ENCODE results near the gene GAB3.

GAB3 gene

DNA sequence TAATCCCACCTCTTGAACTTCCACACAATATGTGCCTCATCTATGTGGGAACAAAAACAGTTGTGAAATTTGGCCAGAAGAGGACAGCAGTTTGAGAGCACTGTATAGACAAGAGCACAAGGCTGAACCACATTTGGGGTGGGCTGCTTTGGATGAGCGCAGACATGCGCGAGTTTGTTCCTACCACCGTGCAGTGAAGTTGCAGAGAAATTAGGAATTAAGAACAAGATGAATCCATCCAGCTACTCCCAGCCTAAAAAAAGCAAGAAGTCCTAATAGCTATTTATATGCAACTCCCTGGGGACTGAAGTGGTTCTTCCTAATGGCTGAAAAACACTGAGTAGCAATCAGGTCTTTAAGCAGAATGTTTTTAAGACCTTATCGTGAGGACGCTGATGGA lies 1.0 kb downstream of the GAB3 start:
- no peak for DNase-seq

DNA sequence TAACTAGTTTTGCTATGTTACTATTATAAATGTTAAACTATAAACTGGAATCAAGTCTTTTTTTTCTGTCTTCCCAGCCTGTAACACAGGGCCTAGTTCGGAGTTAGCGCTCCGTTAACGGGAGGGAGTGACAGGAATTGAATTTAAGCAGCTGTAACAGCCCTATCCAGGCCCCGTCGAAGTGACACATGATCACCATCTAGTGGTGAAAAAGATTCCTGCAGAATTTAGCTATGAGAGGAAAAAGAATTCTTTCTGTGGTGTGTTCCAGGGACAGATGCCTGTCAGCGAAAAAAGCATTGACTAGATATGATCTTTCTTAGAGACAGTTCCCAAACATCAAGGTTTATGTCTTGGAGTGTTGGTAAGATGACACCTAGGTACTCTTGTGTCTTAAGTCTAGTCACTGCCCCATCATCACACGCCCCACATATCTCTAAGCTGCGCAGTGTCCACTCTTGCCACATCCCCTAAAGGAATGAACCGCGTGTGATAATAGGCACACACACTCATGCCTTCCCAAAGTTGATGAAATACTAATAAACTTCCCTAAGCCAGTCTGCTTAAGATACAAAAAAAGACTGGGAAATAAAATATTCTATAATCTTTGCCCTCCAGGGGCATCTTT lies 2.1 kb downstream of the GAB3 start:
- peak; percentile 49 for DNase-seq

DNA sequence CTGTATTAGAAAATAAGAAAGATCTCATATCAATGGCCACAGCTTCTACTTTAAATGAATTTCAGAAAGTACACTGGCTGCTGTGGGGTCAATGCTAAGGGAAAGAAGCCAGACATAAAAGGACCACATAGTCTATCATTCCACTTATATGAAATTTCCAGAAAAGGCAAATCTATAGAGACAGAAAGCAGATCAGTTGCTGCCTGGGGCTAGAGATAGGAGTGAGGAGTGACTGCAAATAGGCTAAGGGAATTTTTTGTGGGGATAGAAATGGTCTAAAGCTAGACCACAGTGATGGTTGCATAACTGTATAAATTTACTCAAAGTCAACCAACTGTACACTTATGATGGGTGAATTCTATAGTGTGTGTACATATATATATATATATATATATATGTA lies 8.3 kb downstream of the GAB3 start:
- DNase-seq = no peak

DNA sequence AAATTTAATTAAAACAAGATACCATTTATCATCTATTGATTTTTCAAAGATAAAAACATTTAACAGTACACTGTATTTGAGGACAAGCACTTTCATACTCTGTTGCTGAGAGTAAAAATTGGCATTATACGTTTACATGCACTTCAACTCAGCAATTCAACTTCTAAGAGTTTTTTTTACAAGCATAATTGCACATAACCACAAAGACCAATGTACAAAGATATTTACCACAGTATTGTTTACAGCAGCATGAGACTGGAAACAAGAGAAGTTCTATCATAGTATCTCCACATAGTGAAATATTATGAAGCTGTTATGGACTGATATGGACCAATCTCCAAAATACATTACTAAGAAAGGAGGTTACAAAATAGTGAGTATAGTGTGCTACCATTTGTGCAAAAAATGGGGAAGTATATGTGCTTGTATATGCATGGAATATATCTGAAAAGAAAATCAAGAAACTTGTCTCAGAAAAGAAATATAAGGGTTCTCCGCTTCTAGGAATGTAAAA lies 10.9 kb downstream of the GAB3 start:
- DNase-seq = no peak

DNA sequence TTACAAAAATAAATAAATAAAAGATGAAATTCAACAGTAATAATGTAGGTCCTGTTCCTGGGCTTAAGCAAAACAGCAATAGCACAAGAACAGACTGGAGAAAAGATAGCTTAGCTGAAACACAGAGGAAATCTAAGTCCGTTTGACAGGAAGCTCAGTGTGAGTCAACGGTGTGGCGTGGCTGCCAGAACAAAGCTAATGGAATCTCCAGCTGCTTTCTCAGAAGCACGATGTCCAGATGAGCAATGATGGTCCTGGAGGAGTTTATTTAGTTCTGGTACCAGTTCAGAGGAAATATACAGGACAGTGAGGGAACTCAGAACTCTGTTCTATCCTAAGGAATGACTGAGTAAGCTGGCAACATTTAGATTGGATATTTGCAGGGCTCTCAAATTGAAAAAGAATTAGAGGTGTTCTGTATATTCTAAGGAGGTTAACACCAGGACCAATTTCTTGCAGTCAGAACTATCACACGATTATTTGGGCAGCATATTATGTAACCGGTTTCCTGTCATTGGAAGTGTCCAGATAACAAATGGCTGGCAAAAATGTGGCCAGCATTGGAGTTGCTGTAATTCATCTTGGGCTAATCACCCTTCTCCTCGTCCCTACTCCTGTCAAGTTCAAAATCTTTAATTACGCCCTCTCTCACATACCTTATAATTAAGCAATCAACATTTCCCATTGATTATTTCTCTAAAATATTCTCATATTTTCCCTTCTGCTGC lies 12.7 kb downstream of the GAB3 start:
- no peak for DNase-seq

DNA sequence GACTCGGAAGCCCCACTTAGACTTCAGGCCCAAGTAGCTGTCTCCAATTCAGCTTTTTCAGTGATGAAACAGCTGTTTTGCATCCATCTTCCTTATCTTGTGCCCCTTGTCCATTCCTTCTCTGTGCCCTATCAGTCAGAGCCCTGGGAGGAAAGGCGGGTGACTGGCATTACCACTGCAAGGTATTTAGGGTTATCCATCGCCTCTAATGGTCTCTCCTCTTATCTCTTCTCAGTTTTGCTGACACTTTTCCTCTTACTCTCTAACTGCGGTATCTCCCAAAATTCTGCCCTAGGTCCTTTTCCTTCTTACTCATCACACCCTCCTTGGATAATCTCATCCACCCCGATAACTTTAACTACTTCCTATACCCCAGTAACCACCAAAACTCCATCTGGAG lies 13.7 kb downstream of the GAB3 start:
- DNase-seq = no peak

DNA sequence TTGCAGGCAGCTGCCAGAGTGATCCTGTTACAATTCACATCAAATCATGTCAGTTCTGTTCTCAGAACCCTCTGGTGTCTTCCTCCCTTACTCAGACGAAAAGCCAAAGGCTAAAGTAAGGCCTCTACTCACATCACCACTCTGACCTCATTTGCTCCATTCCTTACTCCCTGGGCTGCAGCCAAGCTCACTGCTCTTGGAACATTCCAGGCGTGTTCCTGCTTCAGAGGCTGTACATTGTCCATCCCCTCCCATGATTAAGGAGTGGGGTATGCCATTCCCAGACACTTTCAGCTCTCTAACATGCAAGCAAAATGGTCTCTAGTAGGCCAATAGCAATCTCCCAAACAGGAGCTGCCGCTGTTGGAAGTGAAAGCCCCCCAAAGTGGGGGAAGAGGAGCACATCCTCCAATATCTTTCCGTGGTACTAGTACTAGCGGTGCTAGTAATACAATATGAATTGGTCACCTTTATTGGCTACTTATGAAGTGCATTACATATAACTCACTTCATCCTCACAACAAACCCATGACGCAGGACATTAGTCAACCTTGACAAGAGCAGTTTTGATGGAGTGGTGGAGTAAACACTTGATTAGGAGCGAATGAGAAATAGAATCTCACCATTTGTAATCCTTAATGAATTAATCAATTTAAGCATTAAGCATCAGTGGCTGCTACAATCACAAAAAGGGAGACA lies 15.0 kb downstream of the GAB3 start:
- no peak for DNase-seq

DNA sequence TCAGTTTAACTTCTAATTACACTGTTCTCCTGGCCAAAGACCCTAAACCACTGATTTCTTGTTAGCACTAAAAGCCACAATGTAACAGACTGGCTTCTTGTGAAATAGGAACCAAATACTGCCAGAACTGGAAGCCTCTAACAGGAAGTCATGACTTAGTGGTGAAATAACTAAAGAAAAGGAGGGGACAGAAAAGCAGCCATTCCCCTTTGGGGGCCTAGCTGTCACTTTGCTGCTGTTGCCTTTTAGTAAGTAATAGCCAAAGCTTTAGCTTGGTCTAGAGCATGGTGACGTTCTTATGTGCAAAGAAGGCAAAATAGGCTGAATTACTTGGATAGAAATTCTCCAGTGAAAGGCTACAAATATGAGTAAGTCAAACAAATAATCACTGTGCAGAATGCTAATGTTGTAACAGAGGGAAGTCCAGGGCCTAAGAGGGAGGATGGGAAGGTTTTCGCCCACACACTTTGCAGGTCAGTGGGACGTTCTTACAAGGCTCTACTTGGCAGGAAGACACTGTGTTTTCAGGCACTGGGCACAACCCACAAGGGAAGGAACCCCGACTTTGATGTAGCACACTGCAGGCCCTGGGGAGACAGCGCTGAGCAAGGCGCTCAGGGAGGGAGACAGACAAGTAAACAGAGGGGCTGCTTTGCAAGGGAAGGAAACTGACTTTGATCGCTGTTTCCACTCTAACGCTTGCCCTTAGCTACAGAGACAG lies 16.7 kb downstream of the GAB3 start:
- DNase-seq = no peak

DNA sequence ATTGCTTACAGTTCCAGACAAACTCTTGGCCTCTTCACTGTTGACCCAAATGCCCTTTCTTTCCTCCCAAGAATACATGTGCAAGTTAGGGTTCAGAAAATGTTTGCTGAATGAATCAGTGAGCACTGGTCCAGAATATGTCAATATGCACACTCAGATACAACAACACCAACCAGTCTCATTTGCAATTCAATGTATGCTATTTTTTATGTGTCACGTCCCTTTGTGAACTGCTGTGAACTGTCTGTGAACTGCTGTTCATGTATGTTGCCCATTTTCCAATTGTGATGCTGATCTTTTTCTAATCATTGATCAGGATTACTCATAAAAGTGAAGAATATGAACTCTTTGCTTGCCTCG lies 17.8 kb downstream of the GAB3 start:
- no peak for DNase-seq

DNA sequence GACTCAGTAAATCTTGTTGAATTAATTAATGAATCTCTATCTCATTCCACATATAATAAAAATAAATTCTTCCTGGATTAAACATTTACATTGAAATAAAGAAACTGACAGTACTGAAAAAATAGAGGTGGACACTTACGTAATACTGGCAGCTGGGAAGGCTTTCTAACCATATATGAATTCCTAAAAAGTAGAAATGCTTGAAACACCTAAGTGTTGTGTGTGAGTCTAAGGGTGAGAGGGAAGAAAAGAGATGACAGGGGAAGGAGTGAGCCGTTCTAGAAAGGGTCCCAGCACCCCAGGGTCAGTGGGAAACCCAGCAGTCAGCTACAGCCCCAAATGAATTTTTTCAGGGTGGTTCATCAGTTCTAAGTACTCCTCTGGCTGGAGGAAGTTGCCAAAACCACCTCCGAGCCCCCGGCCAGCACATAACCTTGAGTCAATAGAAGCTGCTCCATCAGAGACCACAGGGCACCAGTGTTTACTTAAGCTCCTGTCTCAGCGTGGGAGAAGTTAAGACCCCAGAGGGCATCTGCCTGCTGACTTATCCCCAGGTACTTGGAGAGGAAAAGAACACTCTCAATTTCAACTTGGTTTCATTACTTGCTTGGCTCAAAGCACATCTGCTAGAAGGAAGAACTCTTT lies 18.3 kb downstream of the GAB3 start:
- DNase-seq = no peak

DNA sequence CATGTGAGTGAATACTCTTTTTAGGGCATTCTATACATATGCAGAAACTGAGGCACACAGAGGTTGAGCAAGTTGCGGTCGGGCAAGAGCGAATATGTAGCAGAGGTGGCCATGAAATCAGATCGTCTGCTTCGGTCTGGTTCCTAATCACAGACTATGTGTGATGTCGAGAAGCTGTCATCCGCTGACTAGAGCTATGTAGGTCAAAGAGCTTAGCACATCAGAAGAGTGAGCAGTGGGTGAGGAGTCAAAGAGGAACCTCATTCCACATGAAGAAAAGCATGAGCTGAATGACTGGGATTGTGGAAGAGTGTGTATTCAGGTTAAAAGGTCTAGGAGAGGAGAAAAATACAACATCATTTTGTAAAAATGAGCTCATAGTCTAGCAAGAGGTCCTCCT lies 19.0 kb downstream of the GAB3 start:
- DNase-seq = no peak

DNA sequence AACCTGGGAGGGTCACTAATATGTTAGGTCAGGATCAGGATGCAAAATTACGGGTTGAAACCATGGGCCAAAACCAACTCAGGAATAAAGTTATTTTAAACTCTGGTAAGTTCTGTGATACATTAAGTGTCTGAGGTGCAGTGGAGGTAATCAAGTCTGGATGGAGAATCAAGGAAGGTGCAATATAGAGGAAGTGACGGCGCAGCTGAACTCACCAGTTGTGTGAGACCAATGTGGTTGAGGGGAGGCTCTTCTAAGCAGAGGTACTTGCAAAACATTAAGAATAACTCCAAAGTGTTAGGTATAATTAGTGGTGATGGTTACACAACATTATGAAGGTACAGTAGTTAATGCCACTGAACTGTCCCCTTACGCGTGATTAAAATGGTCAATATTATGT lies 19.7 kb downstream of the GAB3 start:
- DNase-seq = no peak

DNA sequence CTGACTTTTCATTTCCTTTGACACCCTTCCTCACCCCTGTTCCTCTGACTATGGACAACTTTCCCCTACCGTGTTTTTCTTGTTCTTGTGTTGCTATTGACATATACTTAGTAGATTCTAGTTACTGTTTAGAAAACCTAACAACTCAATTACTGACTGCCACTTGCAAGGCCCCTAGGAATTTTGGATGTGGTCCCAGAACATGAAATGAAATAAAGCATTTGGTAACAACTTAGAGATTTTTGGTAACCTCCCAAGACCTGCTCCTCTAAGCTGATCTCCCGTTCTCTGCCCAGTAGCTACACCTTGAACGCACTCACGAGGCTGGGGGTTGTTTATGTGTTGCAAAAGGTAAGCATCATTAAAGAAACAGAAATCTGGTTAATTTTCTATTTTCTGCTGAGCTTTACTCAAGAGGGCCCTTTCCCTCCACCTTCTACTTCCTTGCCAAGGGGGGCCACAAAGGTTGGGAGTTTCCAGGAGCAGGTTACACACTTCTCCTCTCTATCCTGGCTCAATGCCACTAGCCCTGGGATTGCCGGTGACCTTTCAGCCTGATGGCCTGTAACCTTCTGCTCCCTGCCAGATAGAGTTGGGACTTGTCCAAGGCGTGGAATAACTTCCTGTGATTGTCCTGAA lies 20.5 kb downstream of the GAB3 start:
- no peak for DNase-seq

DNA sequence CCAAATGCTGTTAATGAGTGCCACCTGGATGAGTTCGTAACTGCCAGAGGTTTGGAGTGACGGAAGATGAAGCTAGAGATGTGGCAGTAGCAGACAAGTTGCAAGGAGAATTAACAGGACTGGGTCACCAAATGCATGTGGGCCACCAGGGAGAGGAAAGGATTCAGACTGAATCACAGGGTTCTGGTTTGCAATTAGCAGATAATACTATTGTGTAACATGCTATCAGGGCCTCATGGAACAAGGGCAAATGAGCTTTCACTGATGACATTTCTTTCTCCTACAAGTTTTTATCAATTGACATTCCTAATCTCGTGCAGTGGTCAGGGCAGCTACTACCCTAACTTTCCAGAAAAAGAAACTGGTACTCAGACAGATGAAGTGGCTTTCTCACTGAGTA lies 21.4 kb downstream of the GAB3 start:
- DNase-seq = no peak

DNA sequence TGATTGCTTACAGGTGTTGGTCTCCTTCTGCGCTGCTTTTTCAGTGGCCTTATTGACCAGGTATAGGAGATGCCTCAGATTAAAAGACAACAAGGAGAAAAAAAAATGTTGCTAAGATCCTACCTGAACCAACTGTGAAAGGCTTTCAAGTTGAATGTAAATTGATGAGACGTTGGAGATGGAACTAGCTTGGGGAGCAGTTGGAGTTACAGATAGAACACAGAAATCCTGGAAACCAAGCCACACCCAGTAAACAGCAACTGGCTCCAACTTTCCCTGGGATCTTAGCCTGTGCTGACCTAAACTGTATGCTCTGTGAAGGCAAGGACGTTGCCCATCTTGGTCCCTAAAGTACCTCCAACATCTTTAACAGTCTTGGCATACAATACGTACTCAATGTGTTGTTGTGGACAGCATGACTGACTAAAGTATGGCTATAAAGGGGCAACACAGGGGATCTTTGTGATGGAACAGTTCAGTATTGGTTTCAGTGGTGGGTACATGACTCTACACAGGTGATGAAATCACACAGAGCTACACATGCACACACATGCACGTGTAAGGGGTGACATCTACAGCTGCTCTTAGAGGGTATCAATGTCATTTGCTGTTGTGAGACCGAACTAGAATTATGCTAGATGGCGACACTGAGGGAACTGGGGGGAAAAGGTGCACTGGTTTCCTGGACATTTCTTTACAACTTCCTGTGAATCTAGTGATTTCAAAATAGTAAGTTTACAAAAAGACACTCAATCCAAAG lies 22.3 kb downstream of the GAB3 start:
- DNase-seq = no peak

DNA sequence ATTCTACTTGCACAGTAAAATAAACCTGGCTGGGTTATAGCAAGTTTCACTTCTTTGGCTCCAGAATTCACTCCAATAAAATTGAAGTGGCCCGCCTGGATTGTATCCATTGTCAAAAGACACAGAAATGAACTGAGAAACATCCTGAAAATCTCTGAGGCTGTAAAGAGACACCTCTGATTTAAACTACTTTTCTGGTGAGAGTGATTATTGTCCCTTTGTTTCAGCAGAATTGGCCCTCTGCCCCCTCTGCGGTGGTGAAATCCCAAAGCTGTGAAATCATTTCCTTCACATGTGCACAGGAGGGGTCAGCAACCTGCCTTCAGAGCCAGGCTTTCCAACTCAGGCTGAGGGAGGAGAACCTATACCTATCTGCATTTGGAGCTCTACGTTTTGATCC lies 23.0 kb downstream of the GAB3 start:
- DNase-seq = no peak

DNA sequence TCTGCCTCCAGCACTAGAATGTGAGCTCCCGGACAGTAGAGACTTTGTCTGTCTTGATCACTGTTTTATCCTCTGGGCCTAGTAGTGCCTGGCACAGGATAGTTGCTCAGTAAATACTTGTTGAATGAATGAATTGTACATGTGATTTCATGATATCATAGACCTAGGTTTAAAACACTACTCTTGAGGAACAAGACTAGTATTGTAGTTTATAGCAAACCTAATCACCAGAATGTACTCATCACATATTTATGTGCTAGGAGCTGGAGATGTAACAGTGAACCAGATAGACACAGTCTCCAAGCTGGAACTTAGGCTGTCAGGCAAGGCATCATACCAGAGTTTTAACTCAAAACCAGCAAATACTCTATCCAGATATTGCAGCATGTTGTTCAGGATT lies 23.5 kb downstream of the GAB3 start:
- DNase-seq = no peak

DNA sequence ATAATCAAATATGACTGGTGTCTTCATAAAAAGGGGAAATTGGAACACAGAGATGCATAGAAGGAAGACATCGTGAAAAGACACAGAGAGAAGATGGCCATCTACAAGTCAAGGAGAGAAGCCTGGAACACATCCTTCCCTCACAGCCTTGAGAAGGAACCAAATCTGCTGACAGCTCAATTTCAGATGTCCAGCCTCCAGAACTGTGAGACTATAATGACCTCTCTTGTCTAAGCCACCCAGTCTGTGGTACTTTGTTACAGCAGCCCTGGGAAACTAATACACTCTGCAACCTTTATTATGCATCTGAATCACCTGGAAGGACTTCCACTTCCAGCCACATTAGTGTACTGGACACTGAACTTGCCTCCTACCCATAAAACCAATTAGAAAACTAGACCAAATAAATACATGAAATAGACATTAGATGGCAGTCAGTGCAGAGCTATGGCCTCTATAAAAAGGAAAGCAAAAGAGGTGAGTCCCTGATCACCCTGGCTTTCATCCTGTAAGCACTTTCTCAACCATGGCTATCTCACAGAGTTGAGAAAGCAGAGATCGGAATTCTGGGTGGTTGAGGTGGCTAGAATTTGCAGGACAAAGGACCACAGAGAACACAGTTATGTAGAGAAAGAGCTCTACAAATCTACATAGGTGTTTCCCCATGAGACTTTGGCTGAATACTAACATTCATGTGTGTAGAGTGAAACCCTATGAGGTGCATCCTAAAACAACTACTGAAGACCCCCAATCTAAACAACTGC lies 25.7 kb downstream of the GAB3 start:
- no peak for DNase-seq

DNA sequence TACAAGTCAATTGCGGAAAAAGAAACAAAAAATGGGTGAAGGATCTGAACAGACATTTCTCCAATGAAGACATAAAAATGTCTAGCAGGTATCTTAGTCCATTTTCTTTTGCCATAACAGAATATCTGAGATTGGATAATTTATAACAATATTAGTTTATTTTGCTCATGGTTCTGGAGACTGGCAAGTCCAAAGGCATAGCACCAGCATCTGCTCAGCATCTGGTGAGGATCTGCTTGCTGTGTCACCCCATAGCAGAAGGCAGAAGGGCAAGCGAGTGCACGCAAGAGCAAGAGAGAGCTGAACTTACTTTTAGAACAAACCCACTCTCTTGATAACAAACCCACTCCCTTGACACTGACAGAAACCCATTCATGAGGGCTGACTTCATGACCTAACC lies 29.7 kb downstream of the GAB3 start:
- DNase-seq = no peak

DNA sequence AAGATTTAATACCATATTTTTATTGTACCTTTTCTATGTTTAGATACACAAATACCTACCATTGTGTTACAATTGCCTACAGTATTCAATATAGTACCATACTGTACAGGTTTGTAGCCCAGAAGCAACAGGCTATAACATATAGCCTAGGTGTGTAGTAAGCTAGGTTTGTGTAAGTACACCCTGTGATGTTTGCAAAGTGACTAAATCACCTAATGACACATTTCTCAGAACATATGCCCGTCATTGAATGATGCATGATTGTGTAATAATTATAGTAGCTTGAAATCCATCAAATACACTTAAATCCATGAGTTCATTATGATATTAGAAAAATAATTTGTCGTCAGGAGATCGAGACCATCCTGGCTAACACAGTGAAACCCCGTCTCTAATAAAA lies 30.8 kb downstream of the GAB3 start:
- no peak for DNase-seq

DNA sequence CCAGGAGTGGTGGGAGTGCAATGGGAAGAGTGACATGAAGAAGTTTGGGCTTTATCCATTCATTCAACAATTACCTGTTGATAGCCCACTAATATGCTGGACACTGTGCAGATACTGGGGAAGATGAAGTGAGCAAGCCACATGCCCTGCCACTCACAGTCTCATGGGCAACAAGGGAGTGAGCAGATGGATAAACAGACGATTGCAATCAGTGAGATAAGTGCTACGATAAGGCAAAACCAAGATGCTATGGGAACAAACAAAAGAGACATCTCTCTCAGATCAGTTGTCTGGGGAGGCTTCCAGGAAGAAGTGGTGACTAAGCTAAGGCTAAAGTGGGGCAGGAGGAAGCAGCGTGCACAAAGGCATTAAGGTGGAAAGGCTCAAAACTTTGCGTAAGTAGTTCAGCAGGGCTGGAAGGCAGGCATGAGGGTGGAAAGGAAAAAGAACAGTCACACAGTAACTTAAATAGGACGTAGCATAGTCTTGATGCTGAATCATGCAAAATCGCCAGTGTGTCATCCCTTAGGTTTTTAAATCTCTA lies 31.7 kb downstream of the GAB3 start:
- peak; percentile 47 for DNase-seq

All from stimulated activated CD4-positive, alpha-beta T cell treated with anti-CD3 and anti-CD28 coated beads, Interleukin-4, amount 100 ng/mL, for 24 hours (primary cell).